Retinal pigment epithelial cell (primary cell): ENCODE measurements around the gene ABCA3.

Experiments used
- DNase-seq: peaks from one replicate; pipeline ENCODE4 v3.0.0-alpha.2; 2010; ENCODE audit warnings: low read depth
- H3K4me3 ChIP-seq: 2 replicates; pipeline ENCODE4 v1.5.1; 2011; ENCODE audit warnings: mild to moderate bottlenecking, low read length, control low read depth, moderate library complexity
- CTCF ChIP-seq: conservative IDR thresholded peaks from 2 replicates; pipeline ENCODE4 v1.5.1; 2011; ENCODE audit warnings: low read depth, low read length, control low read depth, inconsistent platforms

The ABCA3 gene

GRCh38 chr16:2226245-2226793 is 114.2 kb downstream of the ABCA3 start:
- no peak for TF ChIP-seq CTCF
- DNase-seq: no peak

More at GRCh38 chr16:2226245-2226793, 114.2 kb downstream of the ABCA3 start:
- H3K4me3 ChIP-seq: no peak overlapping the region
